Measurements from ENCODE around the gene TNIP1.

GRCh38 chr5:151080613-151081430 lies at the start of gene TNIP1:
- TF ChIP-seq CTCF (IDR thresholded peaks at IDR 0.05) = peak in 1 of 3 experiments; percentile 14
- no peak for TF ChIP-seq POLR2A (IDR thresholded peaks at IDR 0.05)

All from testis (tissue), 2 donors.